Cardiac fibroblast (primary cell): ENCODE results near the gene ZNF618.

Experiments used
- DNase-seq, 2 donors: peaks; one replicate each; pipeline versions ENCODE4 v3.0.0 to v3.0.0-alpha.2; 2010; ENCODE audit warnings: low read depth in 2 of 2
- H3K4me3 ChIP-seq, 2 donors: replicated peaks in 1 of 2; 1 replicate in 1 of 2; 2 replicates in 1 of 2; pipeline ENCODE4 v1.5.1; 2011; ENCODE audit warnings: low read depth in 2 of 2, low read length in 2 of 2, mild to moderate bottlenecking in 2 of 2, moderate library complexity in 1 of 2
- CTCF ChIP-seq: IDR thresholded peaks from one replicate; pipeline ENCODE4 v1.5.1; 2011; ENCODE audit warnings: low read depth, mild to moderate bottlenecking, low read length, inconsistent platforms

Gene ZNF618

GRCh38 chr9:114099669-114100270 is 223.7 kb downstream of the ZNF618 start:
- H3K4me3 ChIP-seq = no peak overlapping the region
- no peak for DNase-seq
- TF ChIP-seq CTCF = no peak

GRCh38 chr9:114100536-114100935 is 224.4 kb downstream of the ZNF618 start:
- TF ChIP-seq CTCF = no peak
- DNase-seq = no peak
- H3K4me3 ChIP-seq = no peak overlapping the region

GRCh38 chr9:114102484-114102883 is 226.4 kb downstream of the ZNF618 start:
- TF ChIP-seq CTCF = no peak
- no peak for DNase-seq
- H3K4me3 ChIP-seq = no peak overlapping the region

- TF ChIP-seq CTCF = no peak
- no peak overlapping the region for H3K4me3 ChIP-seq
- DNase-seq = no peak
These were observed 229.1 kb downstream of the ZNF618 start for GRCh38 chr9:114105236-114105635.
